A549 treated with CpdA at 1 μM for 4 hours (cell line): ENCODE results near the gene MRPL1. TPM values are rescaled to one million over a fixed set of nuclear protein-coding genes. Genes with fewer than 3 reads are reported as not detected.

Experiments used
- total RNA-seq: library from RNA; stranded (reverse); fragments of 200-300 nt; extraction: Qiagen RNA extraction; gene quantifications from 5 replicates; pipeline ENCODE4 v1.2.3, GENCODE V29; 2022; ENCODE audit warnings: low read depth

Gene MRPL1
- total RNA-seq, result 20.3 to 27.4 TPM (median 23.0 TPM) in 5 replicates

DNA sequence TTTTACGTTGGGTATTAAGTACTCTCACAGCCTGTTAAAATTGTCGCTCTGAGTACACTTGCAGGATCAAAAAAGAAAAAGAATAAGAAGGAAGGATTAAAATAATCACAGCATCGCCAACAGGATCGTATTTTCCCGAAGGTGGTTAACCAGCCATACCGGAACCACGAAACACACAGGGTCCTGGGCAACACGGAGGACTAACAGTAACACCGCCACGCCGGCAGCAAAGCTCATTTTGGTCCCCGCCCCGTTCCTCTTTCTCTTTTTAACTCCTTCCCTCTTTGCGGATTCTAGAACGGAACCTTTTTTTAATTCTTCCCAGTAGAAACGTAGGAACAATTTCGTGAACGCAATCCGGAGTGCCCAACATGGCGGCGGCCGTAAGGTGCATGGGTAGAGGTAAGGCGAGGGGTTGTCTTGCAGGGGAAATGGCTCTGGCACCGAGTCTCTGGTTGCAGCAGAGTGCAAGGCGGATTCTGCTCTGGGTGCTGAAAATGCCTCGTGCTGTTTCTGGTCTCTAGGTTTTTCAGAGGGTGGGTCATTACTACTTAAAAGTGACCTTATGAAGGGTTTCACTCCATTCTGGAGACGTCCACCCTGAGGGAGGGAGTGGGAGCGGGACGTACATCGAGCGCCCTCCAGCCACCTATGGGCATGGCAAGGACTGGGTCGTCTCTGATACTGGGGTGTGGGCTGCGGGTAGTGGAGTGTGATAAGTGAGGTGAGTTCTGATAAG is at the start of gene MRPL1:
TSS of gene MRPL1 (plus strand) at position 353 of the 739 bp plus-strand sequence. CDS start at position 372, 19 bp downstream.

DNA sequence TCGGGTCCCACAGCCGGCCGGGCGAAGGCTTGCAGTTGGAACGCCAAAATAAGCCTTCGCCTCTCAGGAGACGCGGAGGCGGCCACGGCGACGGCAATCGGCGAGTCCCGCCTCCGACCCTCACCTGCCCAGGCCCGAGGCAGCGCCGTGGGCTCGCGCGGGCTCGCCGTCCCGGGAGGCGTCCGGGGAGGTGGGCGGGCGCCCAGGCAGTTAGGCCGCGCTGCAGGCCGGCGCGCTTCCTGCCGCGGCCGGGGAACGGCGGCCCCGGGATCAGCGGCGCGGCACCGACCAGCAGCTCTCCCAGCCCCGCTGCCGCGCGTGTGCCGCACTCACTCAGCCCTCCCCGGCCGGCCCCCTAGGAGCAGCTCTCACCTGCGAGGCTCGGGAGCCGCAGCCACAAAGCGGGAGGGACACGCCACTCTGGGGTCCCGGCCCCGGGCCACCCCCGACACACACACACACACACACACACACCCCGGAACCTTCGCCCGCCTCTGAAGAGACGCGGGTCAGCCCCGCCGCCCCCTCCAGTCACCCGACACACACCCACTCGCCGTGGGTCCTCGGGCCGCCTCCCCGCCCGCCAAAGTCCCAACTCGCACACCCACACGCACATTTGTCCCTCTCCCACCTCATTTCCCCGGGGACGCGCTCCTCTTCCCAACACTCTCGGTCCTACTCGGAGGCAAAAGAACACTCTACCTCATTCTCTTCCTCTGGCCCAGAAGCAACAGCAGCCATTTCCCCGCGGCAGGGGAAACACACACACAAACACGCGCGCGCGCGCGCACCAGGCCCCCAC is 43.8 kb upstream of the MRPL1 start, which contains the start of gene CNOT6L:
TSS of gene CNOT6L (minus strand) at position 767 of the 802 bp plus-strand sequence. CDS start at position 707, 60 bp downstream.

Other genes with a start within 250 kb of the MRPL1 start
- gene CNOT6L, start 43.5 kb upstream of the MRPL1 start, total RNA-seq, result 6.9 to 10.9 TPM (median 8.9 TPM) in 5 replicates
- 1.9 to 3.1 TPM (median 2.9 TPM) in 5 replicates for gene FRAS1, start 194.5 kb downstream of the MRPL1 start, total RNA-seq